HG03432 (cell line): ENCODE results near the gene IQCF2.
"Not testable (repeated sequence)": the region's sequence is repeated elsewhere in the genome, so short reads cannot be mapped to it uniquely, and the experiment has no call there.

Experiments
- ATAC-seq: cut with Tn5 transposase; IDR thresholded peaks from one replicate; pipeline ENCODE4 v1.9.1; 2021; ENCODE audit warnings: mild to moderate bottlenecking, moderate library complexity; ENCODE audit not compliant: unreplicated experiment

The IQCF2 gene

DNA sequence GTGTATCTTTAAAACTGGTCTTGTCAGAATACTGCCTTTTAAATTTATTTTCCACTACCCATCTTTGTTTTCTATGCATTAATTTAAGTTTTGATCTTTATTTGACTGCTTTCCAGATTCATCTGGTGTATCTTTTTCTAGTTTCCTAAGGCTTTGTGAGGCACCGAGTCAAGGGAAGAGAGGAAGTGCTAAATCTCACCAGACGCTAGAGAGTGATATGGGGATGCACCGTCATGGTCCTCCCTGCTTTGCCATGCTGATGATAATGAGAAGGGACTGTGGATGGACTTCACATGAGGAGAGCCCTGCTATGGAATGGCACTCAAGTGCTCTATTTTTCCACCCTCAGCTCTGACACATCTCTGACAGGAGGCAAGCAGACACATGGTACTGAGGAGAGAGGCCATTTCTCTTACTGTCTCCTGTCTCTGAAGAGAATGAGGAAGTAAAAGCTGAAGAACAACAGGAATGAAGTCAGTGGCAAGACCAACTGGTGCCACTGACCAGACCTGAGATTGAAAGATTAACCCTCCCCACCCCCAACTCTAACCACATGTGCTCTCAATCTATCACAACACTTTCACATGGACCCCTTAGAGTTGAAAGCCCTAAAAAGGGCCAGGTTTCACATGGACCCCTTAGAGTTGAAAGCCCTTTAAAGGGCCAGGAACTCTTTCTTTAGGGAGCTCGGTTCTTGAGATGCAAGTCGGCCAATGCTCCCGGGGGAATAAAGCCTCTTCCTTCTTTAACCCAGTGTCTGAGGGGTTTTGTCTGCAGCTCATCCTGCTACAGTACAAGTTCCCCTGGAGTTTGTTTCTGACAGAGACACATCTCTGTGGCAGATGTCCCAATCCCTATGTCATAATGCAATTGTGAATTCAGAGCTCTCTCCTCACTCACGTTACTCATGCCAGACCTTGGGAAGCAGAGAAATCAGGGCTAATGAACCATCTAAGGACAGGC, at the start of gene IQCF2:
IQCF2 (plus strand) TSS at position 913 of the 963 bp plus-strand sequence. CDS start 52 bp downstream, outside the sequence.
- ATAC-seq, result no peak

DNA sequence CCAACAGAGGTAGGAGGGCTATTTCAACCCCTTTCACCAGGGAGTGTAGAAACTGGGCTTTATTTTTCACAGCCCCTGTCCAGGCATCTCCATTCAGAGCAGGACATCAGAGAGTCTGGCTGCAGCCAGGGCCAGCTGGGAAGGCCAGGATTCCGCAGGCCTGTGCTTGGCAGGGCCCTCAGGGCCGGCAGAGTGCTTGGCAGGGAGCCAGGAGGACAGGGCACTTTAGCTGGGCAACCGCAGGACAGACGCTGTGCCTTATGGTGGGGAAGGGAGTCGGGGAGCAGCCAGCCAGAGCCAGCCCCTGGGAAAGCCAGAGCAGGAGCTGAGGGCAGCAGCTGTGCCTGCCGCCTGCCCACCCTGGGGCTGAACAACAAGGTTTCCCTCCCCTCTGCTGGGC, 47.9 kb upstream of the IQCF2 start:
- no peak for ATAC-seq

DNA sequence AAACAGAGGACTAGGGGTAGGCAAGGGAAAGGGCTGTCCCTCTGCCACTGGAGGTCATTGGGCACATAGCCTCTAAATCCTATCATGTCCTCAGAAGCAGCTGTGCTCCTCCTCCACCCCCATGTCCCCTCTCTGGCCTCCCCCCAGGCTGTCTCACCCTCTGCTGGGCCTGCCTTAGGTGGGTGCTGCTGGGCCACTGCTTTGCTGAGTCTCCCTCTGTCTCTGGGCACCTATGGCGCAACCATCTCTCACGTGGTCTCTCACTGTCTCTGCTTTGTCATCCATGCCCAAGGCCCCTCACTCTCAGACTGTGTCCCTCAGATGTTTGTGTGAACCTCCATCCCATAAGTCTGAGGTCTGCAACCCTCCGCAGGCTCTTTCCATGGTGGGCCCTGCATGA, 47.4 kb upstream of the IQCF2 start:
- no peak for ATAC-seq

DNA sequence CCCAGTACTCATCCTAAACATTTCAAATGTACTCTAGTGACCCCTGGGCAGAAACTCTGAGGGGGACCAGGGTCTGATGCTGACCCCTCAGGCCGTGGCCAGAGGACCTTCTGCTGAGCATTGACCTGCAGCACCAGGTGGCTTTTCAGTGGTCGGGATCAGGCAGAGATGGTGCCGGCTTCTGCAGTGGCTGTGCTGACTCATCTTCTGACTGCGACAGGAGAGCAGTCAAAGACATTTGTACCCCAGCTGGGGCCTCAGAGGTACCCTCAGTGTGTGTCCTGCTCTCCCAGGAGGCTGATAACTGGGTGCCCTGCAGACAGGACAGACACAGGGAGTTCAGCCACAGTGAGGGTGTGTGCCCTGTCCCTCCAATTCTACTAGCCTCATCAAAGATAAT, 45.8 kb upstream of the IQCF2 start:
- ATAC-seq, result no peak

DNA sequence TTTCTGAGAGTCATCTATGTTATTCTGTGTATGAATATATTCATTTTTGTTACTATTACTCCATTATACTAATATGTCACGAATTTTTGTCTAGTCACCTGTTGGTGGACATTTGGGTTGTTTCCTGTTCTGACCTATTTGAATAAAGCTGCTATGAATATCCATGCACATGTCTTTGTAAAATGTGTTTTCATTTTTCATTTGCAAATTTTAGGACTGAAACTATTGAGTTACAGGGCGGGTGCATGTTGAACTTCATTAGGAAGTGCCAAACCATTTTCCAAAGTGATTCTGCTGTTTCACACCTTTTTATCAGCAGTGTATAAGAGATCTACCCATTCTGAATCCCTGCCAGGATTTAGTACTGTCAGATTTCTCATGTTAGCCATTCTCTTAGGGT, 44.7 kb upstream of the IQCF2 start:
- no peak for ATAC-seq

DNA sequence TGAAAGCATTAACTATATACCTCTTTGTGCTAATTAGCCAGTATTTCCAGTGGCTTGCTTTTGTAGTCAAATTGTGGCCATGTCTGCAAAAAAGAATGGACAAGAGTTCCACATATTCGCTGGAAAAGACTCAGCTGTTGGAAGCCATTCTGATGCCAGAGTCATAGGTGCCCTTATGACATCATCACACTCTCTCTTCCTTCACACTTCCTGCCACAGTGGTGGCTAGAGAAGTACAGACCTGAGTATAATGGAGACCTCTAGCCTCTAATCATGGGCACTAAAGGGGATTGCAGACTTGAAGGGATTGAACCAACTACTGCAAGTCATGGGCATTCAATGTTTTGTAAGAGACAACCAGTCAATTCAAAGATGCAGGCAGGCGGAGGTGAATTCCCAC, 44.0 kb upstream of the IQCF2 start:
- no peak for ATAC-seq

DNA sequence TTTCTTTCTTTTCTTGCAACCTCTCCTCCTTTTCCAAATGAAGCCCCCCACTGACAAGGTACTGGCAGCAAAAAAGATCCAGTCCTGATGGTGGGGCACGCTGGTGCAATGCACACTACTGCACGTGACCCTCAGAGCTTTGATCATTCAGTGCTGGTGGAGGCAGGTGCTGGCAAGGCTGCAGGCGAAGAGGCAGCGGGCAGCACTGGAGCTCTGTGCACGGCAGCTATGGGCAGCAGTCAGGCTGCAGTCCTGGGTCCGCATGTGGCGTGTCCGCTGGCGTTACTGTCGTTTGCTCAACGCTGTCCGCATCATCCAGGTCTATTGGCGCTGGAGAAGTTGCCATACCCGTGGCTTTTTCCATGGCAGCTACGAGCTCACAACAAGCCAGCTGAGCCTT, 42.3 kb upstream of the IQCF2 start:
- no peak for ATAC-seq

DNA sequence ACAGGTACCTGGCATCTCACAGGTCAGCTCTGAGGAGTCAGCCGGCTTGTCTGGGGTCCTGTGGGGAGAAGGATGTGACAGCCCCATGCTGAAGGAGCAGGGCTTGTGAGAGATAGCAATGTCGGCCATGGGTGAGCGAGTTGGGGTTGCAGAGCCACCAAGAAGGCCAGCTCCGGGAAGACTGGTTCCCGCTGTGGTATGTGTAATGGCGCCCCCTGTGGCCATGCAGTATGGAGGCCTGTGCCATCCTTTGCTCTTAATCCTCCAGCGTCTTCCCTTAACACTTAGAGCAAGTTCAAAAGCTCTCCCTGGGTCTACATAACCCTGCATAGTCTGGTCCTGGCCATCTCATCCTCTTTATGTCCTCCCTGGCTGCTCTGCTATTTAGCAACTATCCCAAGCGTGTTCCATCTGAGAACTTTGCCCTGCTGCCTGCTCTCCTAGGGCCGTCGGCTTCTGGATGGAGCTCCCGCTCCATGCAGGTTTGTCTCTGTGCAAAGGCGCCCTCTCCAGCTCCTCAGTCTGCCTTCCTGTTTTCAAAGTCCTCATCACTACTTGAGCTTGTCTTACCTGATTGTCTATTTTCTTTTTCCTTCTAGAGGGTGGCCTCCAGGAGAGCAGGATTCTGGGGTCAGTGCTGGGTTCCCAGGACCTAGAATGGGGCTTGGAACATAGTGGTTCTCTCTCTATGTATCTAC, 41.6 kb upstream of the IQCF2 start:
- ATAC-seq, result no peak

DNA sequence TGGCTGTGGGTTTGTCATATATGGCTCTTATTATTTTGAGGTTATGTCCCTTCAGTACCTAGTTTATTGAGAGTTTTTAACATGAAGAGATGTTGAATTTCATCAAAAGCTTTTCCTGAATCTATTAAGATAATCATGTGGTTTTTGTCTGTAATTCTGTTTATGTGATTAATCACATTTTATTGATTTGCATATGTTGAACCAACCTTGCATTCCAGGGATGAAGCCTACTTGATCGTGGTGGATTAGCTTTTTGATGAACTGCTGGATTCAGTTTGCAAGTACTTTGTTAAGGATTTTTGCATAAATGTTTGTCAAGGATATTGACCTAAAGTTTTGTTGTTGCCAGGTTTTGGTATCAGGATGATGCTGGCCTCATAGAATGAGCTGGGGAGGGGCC, 33.1 kb upstream of the IQCF2 start:
- ATAC-seq, result no peak

DNA sequence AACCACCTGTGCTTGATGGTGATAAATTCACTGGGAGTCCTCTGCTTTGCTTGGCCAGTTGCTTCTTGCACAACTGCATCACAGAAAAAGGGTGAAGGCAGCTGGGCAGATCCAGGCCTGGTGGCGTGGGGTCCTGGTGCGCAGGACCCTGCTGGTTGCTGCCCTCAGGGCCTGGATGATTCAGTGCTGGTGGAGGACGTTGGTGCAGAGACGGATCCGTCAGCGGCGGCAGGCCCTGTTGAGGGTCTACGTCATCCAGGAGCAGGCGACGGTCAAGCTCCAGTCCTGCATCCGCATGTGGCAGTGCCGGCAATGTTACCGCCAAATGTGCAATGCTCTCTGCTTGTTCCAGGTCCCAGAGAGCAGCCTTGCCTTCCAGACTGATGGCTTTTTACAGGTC, 31.1 kb upstream of the IQCF2 start:
- ATAC-seq, result no peak

DNA sequence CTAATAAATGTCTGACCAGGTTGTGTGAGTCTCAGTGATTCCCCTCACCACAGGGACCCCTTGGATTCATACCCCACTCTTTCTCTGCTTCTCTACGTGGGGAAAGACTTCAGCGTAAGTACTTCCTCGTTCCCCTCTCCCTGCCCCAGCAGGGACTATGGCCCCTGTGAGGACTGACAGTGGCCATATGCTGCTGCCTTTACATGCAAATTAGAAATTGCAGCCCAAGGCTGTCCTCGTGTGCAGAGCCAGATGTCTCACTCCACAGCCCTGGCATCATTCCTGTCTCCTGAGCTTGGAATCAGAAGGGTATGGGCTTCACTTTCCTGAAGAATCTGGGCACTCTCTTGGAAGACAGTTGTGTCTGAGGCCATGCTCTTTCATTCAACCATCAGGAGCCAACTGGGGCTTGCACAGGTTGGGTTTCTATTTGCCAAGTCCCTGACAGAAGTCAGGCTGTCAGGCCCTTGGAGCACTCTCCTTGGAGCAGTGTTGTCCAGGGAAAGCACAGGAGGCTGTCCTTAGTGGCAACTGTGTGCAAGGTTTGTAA, 30.5 kb upstream of the IQCF2 start:
- no peak for ATAC-seq

DNA sequence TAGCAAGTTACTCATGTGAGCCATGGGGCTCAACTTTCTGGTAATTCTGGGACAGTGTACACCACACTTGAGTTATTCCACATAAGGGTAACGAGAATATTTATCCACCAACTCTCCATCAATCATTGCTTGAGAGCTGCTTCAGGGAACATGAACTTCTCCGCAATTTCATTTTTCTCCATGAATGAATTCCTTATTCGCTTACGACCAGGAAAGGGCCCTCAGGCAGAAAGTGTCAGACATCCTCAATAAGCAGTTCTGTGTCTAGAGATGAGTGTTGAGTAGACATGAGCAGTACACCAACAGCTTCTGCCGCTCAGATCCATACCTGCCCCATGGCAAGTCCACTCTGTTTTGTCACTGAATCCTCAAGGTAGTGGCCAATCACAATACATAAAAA, 24.8 kb upstream of the IQCF2 start:
- ATAC-seq, result no peak

DNA sequence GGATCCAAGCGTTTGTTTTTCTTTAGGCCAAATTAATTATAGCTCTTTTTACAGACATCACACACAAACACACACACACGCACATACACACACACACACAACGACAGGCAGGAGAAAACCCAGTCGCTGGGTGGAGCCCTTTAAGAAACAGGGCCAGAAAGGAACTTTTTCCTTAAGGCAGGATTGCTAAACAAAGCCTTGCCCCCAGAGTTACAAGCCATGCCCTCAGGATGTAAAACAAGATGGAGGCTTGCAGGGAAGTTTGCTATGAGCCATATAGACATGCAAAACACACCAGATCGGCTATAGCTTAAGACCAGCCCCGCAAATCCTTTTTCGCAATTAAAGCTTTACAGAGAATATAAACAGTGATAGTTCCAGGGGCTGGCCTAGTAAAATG, 16.3 kb upstream of the IQCF2 start:
- ATAC-seq, result no peak

DNA sequence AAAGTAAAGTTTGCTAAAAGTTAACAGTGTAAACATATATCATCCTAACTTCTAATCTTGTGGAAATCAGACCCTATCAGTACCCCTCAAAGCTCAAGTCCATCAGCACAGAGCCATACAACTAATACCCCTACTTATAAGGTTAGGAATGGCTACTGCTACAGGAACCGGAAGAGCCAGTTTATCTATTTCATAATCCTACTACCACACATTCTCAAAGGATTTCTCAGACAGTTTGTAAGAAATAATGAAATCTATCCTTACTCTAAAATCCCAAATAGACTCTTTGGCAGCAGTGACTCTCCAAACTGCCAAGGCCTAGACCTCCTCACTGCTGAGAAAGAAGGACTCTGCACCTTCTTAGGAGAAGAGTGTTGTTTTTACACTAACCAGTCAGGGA, 6.0 kb upstream of the IQCF2 start:
- ATAC-seq, result not testable (repeated sequence)

DNA sequence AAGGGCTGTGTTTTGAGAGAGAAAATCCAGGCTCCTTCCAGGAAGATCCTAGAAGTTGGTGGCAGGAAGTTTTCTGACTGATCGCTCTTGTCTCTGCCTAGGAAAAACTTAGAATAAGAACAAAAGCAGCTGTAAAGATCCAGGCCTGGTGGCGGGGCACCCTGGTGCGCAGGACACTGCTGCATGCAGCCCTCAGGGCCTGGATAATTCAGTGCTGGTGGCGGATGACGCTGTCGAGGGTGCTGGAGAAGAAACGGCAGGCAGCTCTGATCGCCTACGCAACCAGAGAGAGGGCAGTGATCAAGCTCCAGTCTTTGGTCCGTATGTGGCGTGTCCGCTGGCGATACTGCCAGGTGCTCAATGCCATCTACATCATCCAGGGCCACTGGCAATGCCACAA, 1.5 kb downstream of the IQCF2 start:
- no peak for ATAC-seq

DNA sequence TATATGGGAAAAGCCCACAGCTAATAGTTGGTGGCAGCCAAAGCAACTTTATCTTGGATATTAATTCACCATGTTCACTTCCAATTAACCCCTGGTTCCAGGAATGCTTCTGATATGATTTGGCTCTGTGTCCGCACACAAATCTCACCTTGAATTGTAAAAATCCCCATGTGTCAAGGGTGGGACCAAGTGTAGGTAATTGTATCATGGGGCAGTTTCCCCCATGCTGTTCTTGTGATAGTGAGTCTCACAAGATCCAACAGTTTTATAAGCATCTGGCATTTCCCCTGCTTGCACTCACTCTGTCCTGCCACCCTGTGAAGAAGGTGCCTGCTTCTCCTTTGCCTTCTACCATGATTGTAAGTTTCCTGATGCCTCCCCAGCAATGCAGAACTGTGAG, 7.5 kb downstream of the IQCF2 start:
- not testable (repeated sequence) for ATAC-seq

DNA sequence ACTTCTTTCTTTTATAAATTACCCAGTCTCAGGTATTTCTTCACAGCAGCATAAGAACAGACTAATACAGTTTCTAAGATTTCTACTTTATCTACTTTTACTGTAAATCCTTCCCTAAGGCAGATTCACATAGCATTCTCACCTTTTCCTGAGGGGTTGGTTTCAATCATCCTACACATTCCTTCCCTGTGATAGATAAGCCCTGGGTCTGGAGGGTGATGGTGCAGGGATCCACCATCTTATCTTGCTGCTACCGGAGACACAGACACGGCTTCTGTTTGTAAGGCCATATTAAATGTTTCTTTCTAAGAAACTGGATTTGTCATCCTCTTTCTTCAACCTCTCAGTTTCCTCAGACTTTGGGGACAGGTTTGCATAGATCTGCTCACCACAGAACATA, 7.9 kb downstream of the IQCF2 start:
- no peak for ATAC-seq

DNA sequence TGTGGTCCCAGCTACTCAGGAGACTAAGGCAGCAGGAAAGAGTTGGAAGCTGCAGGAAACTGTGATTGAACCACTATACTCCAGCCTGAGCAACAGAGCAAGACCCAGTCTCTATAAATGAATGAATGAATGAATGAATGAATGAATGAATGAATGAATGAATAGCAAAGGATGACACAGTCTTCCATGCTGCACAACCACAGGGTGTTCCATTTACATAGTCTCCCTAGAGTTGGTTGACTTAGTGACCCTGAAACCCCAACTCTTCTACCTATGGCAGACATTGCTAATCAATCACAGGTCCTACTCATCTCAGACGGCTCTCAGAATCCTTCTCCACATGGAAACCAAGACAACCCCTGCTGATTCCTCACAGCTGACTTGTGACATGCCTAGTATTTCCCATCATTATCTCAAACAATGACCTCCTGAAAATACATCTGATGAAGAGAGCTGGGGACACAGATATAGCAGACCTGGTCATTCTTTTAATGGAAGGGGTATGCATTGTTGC, 11.9 kb downstream of the IQCF2 start:
- ATAC-seq, result no peak

DNA sequence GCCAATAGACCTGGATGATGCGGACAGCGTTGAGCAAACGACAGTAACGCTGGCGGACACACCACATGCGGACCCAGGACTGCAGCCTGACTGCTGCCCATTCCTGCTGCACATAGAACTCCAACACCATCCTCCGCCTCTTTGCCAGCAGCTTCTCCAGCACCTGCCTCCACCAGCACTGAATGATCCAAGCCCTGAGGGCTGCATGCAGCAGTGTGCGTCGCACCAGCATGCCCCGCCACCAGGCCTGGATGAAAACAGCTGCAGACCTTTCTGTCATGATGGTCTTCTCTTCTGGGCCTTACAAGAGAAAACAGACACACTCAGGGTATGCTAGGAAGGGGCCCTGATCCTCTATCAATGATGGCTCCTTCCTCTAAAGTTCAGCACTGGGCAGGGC, 12.5 kb downstream of the IQCF2 start:
- no peak for ATAC-seq

DNA sequence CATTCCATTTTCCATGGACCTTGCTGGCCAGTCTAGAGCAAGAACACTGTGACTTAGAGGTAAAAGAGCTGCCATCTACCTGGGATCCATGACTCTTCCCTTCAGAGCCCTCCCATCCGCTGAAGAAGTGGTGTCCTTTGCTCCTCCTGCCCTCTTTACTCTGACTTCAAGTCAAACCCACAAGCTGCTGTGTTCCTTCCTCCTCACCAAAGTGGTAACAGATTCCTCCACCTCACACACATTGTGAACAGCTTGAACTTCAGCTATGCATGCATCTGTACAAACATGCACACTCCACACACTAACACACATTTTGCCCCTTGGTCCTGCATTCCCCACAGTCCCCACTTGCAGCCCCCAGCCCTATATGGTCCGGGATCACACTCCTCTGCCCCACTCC, 13.0 kb downstream of the IQCF2 start:
- no peak for ATAC-seq

DNA sequence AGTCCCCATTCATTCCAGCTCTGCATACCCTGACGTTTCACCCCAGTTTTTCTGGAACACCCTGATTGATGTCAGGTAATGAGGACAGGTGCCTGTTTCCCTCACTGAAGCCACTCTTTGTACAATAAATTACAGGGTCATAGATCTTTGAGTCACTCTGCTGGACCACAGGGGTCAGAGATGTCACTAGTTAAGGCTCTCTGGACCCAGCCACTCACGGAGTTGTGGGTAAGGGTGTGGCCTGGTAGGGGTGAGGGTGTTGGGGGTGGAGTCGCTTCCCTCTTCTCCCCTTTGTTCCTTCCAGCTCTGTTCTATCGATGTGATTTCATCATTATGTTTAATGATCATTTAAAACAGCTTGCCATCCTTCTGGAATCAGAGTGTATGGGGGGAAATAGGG, 13.5 kb downstream of the IQCF2 start:
- ATAC-seq, result no peak

DNA sequence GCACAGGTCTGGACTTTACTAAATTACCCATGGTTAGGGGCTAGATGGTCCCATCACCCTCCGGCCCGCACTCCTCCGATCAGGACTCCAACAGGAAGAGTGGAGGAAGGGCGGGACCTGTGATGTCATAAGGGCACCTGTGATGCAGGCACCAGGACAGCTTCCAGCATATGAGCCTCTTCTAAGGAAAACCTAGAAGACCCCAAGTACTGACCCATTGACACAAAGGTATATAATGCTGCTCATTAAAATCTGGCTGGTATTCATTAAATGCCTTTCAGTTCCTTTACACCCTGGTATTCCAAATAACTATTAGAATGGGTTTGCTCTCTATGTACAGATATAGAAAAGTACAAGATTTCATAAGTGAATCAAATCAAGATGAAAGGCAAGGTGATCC, 14.1 kb downstream of the IQCF2 start, which contains the start of gene IQCF5:
IQCF5 (minus strand) TSS at position 101 of the 400 bp plus-strand sequence; CDS start at position 31, 70 bp downstream.
- no peak for ATAC-seq
